Coronary artery (tissue), 2 donors: ENCODE data around the gene IMPG2.

ENCODE experiments used
- DNase-seq: peaks from one replicate; pipeline ENCODE4 v3.0.0-alpha.2; 2017; ENCODE audit warnings: low spot score
- H3K27ac ChIP-seq, 2 donors: fragments of 200-600 bp; sonication (generic); one replicate each; pipeline ENCODE4 v1.5.1; 2016 to 2019
- H3K4me3 ChIP-seq: fragments of 200-600 bp; sonication (generic); 2 replicates; pipeline ENCODE4 v1.5.1; 2016; ENCODE audit warnings: mild to moderate bottlenecking, moderate library complexity
- TF ChIP-seq, protein P1 (sequence below): fragments of 200-600 bp; sonication (generic); IDR thresholded peaks from one replicate; pipeline ENCODE4 v1.5.1; 2019; ENCODE audit warnings: antibody characterized with exemption

Gene IMPG2

DNA sequence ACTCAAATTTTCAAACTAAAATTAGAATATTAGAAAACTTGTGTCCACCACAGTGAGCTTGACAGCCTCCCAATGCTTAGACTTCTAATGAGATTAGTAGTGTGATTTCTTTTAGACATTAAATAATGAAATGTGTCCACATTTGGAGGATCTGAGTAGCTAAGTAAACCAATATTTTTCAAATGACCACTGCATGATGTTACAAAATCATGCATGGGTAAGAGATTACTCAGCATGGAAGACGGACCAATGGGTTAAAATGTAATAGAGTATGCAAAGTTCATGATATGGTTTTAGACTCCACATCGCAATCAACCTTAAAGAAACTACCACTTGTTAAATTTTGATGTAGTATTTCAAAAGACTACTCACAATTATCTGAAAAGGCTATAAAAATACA lies 130.6 kb downstream of the IMPG2 start:
- TF ChIP-seq, protein P1, sequence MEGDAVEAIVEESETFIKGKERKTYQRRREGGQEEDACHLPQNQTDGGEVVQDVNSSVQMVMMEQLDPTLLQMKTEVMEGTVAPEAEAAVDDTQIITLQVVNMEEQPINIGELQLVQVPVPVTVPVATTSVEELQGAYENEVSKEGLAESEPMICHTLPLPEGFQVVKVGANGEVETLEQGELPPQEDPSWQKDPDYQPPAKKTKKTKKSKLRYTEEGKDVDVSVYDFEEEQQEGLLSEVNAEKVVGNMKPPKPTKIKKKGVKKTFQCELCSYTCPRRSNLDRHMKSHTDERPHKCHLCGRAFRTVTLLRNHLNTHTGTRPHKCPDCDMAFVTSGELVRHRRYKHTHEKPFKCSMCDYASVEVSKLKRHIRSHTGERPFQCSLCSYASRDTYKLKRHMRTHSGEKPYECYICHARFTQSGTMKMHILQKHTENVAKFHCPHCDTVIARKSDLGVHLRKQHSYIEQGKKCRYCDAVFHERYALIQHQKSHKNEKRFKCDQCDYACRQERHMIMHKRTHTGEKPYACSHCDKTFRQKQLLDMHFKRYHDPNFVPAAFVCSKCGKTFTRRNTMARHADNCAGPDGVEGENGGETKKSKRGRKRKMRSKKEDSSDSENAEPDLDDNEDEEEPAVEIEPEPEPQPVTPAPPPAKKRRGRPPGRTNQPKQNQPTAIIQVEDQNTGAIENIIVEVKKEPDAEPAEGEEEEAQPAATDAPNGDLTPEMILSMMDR: no peak
- no peak for DNase-seq
- H3K27ac ChIP-seq: no peak overlapping the region
- H3K4me3 ChIP-seq: no peak overlapping the region

DNA sequence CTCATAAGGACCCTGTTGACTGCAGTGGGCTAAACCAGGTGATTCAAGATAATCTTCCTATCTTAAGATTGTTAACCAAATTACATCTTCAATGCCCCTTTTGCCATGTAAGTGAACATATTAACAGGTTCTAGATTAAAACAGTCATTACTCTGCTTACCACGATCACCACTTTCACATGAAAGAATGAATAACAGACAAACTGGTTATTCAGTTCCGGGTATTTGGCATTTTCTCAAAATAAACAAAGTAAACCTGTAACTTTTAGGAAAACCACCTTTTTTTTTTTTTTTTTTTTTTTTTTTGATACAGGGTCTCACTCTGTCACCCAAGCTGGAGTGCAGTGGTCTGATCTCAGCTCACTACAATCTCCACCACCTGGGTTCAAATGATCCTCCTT lies 131.2 kb downstream of the IMPG2 start:
- TF ChIP-seq, protein P1: no peak
- DNase-seq: no peak
- Histone ChIP-seq H3K27ac (no peak overlapping the region), H3K4me3 (no peak overlapping the region)

DNA sequence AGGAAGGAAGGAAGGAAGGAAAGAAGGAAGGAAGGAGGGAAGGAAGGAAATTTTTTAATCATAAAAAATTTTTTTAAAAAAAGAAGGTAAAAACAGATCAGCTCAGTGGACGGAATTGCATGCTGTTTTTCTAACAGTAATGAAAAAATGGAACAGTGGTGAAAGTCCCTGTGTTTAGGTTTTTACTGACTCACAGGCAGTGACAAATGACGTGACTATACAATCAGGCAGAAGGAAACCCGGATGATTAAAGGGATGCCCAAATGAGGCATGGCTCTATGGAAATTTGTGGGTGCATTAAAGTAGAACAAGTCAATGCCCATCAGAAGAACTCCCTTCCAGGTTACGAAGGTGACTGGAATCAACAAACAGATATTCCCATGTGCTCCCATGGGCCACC lies 135.0 kb downstream of the IMPG2 start:
- DNase-seq: no peak
- H3K27ac ChIP-seq: no peak overlapping the region
- no peak overlapping the region for H3K4me3 ChIP-seq
- TF ChIP-seq, protein P1: no peak

DNA sequence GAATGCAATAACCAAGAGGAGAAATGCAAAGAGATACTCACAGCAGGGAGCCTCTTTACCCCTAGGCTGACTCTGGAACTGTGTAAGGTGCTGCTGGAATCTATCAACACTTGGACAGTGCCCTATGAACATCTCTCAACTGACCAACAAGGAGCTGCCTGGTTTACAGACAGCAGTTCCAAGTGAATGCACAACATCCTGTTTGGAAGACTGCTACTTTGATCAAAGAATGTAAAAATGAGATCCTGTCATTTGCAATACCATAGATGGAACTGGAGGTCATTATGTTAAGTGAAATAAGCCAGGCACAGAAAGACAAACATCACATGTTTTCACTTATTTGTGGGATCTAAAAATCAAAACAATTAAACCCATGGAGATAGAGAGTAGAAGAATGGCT lies 136.3 kb downstream of the IMPG2 start:
- DNase-seq: no peak
- TF ChIP-seq, protein P1: no peak
- no peak overlapping the region for H3K27ac ChIP-seq
- H3K4me3 ChIP-seq: no peak overlapping the region

DNA sequence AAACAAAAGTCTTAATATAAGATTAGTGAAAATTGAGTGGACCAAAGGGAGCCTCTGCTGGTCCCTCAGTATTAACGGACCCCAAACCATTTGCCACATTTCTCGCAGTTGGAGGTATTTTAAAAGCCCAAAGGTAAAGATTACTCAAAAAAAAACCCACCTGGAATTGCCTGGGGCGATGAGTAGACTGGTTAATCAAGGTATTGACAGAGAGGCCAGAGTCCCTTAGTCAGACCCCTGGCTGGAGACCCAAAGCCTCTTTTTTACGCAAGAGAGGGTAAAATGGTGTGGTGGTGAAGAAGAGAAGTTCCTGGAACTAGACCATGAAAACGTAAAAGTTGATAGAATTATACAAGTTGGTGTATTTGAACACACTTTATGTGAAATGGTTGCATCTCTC lies 137.2 kb downstream of the IMPG2 start:
- no peak overlapping the region for H3K4me3 ChIP-seq
- H3K27ac ChIP-seq: no peak overlapping the region
- DNase-seq: no peak
- TF ChIP-seq, protein P1: no peak

DNA sequence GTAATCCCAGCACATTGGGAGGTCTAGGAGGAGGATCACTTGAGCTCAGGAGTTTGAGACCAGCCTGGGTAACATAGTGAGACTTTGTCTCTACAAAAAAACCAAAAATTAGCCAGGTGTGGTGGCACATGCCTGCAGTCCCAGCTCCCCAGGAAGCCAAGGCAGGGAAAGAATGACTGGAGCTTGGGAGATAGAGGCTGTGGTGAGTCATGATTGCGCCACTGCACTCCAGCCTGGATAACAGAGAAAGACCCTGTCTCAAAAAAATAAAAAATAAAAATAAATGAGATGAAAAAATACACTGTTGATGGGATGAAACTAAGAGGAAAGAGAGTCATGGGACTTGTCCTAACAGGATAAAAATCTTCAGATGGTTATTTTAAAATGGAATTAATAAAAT lies 137.6 kb downstream of the IMPG2 start:
- H3K4me3 ChIP-seq: no peak overlapping the region

DNA sequence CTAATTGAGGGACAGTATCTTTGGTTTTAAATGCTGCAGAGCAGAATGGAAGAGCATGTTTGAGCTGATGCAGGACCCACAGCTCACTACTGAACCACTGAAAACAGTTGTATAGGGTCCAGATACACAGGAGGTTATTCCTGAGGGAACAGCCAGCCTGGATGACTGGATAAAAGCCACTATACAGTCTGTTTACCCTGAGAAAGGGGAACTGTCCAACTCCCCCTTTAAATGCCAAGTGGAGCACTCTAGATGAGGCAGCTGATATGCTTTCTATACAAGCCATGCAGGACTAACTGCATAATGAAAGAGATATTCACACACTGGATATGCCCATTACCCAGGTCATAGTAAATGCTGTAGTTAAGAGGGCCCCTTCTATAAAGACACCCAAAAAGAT lies 138.6 kb downstream of the IMPG2 start:
- no peak overlapping the region for H3K4me3 ChIP-seq
- no peak for DNase-seq
- TF ChIP-seq, protein P1: no peak
- H3K27ac ChIP-seq: no peak overlapping the region

More for the DNA sequence above, 137.6 kb downstream of the IMPG2 start:
- no peak overlapping the region for H3K27ac ChIP-seq
- TF ChIP-seq, protein P1: no peak
- no peak for DNase-seq
